ENCODE data around the gene CELF2. TPM values are rescaled to one million over a fixed set of nuclear protein-coding genes. Genes with fewer than 3 reads are reported as not detected.
A peak's percentile ranks its signal among the peaks of the same experiment; 100 is the strongest.

Gene CELF2
- total RNA-seq, 2 donors from 2014 or later, result 63.2 to 69.4 TPM

DNA sequence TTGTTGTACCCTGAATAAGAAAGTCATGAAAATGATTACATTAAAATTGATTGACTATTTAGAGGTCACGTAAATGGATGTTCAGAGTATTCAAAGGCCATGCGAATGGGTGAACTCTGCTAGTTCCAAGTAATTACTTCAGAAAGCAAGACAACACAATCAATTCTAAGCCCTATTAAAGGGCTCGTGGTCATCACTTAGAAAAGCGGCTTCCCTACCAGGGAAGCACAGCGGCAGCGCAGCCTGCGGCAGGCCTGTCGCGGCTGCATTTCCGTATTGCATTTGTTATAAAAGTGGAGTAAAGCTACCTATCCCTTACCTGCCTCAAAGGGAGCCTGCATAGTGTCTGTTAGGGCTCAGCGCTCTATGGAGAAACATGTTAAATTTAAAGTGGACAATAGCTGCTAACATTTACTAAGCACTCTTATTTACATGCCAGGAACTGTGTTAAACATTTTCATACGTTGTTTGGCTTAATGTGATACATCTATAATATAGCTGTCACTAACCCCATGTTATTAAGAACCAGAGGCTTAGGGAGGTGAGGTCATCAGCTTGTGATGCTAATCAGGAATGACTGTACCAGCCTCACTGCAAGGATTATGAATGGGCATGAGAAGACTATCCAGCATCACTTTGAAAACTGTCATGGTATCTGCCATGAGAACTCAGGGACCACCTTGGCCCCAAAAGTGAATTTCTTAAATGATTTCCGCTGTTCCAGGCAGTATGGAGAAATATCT is 187.5 kb downstream of the CELF2 start:
- H3K9me3 ChIP-seq, result peaks cover 0 to 5% of the 10 kb centered on the region in 2 donors
- H3K27ac ChIP-seq, result no peak overlapping the region
- peaks cover 8% of the 10 kb centered on the region for H3K36me3 ChIP-seq
- TF ChIP-seq, protein P1, sequence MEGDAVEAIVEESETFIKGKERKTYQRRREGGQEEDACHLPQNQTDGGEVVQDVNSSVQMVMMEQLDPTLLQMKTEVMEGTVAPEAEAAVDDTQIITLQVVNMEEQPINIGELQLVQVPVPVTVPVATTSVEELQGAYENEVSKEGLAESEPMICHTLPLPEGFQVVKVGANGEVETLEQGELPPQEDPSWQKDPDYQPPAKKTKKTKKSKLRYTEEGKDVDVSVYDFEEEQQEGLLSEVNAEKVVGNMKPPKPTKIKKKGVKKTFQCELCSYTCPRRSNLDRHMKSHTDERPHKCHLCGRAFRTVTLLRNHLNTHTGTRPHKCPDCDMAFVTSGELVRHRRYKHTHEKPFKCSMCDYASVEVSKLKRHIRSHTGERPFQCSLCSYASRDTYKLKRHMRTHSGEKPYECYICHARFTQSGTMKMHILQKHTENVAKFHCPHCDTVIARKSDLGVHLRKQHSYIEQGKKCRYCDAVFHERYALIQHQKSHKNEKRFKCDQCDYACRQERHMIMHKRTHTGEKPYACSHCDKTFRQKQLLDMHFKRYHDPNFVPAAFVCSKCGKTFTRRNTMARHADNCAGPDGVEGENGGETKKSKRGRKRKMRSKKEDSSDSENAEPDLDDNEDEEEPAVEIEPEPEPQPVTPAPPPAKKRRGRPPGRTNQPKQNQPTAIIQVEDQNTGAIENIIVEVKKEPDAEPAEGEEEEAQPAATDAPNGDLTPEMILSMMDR (IDR thresholded peaks at IDR 0.05), result no peak
- no peaks in the 10 kb centered on the region for H3K27me3 ChIP-seq
- no peak for DNase-seq (ENCODE audit: low spot score)
- H3K4me3 ChIP-seq, result no peak overlapping the region
- peaks cover 0 to 15% of the 10 kb centered on the region in 2 donors for H3K4me1 ChIP-seq

DNA sequence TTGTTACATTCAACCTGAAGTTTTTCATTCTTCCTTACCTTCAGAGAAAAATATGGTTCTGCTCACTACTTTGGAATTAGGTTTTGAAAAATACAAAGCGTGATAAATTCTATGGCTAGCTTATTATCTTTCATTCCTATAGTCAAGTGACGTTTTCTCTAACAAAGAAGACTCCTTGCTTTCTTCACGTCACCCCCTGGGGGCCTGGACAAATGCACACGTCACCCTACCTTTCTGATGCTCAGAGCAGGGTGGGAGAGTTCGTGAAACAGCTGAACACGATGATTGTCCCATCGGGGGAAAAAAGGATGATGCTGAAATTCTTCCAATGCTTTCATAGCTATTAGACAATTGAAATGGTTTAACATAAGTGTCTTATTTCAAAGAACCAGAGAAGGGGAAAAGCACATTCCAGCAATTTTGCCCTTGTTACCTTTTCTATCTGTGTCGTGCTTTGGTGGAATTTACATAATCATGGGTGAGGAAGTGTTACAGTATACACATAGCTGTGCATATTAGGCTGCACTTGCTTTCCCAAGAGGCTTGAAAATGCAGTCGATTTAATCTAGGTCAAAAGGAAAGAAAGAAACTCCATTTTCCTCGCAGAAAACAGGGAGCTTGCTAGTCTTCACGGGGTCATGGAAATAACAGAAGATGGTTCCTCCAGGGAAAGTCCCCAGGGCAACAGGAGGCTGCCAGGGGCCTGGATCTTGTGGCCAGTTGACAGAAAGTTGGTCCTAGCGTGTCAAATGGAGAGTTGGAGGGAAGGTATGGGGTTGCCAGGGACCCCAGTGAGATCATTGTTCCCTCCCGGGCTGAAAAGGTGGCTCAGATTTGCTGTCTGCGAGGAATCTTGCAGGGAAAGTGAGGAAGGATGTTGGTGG is 189.2 kb downstream of the CELF2 start:
- DNase-seq (ENCODE audit: low spot score), result no peak
- Histone ChIP-seq H3K4me3 (no peak overlapping the region), H3K27me3 (no peaks in the 10 kb centered on the region), H3K36me3 (peaks cover 8% of the 10 kb centered on the region), H3K4me1 (peaks cover 0 to 31% of the 10 kb centered on the region in 2 donors), H3K9me3 (no peaks in the 10 kb centered on the region), H3K27ac (no peak overlapping the region)
- TF ChIP-seq, protein P1 (IDR thresholded peaks at IDR 0.05), result no peak

DNA sequence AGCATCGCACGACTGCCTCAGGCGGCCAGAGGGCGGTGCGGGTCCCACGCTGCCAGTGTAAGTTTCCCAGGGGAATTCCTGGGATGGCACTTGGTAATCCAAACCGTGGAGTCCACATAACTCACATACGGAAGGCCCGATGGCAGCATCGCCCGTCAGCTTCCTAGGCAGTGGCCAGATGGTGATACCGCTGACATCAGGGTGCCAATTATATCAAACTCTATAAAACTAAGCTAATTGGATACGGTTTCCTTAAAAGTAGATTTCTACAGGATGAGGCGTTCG is 189.8 kb downstream of the CELF2 start:
- TF ChIP-seq, protein P1 (IDR thresholded peaks at IDR 0.05), result no peak
- Histone ChIP-seq H3K36me3 (peaks cover 8% of the 10 kb centered on the region), H3K9me3 (no peaks in the 10 kb centered on the region), H3K4me3 (no peak overlapping the region), H3K4me1 (peaks cover 0 to 36% of the 10 kb centered on the region in 2 donors), H3K27me3 (no peaks in the 10 kb centered on the region), H3K27ac (no peak overlapping the region)
- no peak for DNase-seq (ENCODE audit: low spot score)

DNA sequence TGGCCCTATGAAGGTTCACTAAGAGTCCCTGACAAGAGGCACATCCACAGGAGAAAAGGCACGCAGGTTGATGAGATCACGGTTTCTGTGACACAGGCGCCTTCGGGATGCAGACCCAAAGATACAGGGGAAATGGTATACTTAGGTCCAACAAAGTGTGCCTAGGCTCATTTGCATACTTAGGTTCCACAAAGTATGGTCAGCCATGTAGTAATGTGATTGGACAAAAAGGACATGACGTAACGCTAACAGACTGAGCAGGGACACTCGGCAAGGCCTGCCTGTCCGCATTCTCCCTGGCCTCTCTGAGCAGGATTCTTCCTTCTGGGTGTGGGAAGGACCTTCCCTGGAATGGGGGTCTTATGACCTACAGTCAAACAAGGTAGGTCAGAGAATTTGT is 190.6 kb downstream of the CELF2 start:
- no peak overlapping the region for H3K4me3 ChIP-seq
- H3K9me3 ChIP-seq, result no peaks in the 10 kb centered on the region
- no peak overlapping the region for H3K27ac ChIP-seq
- DNase-seq (ENCODE audit: low spot score), result peak; percentile 32
- peaks cover 7% of the 10 kb centered on the region for H3K36me3 ChIP-seq
- H3K27me3 ChIP-seq, result no peaks in the 10 kb centered on the region
- peaks cover 0 to 44% of the 10 kb centered on the region in 2 donors for H3K4me1 ChIP-seq
- TF ChIP-seq, protein P1 (IDR thresholded peaks at IDR 0.05), result no peak

DNA sequence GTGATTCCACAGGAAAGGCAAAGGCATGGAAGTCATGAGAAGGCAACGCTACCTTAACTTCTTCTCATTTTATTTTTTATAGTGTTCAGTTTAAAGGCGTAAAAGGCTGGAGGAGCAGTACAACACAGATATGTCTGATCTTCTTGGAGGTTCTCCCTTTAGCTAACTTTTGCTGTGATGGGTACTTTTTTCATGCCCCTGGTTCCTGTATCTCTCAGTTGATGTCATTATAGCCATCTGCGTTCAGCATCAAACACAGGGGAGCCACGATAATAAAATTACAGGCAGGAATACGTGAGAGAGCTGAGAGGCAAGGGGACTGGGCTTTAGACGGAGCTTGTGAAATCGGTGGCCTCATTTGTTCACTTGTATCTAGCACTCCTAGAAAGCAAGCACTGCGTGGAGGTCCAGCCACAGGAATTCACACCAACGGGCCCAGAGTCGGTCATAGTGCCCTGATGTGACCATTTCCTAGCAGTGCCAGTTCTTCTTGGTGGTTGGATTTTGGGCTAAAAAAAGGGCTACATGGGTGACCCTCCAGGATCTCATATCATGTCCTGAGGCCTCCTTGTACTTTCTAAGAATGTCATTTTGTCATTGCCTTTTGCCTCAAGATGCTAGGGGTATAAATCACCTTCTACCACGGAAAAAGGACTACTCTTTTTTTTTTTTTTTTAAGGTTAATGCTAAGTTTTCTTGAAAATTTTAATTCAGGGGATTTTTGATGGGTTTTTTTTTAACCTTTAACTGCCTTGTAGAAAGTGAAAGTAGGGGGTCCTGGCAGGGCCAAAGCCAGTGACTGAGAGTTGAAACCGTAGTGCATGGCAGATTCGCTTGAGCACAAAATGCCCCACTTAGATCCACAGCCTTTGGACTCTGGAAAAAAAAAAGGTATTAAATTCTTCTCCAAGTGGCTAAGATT is 191.5 kb downstream of the CELF2 start:
- no peak overlapping the region for H3K4me3 ChIP-seq

More for the DNA sequence above, 191.5 kb downstream of the CELF2 start:
- Histone ChIP-seq H3K27me3 (no peaks in the 10 kb centered on the region), H3K27ac (peak overlapping the region in 1 of 2 donors; percentile 11), H3K9me3 (no peaks in the 10 kb centered on the region), H3K4me1 (peaks cover 0 to 46% of the 10 kb centered on the region in 2 donors), H3K36me3 (no peaks in the 10 kb centered on the region)
- peak; percentile 52 for DNase-seq (ENCODE audit: low spot score)
- TF ChIP-seq, protein P1 (IDR thresholded peaks at IDR 0.05), result no peak
